Activated T-cell treated with anti-CD3 and anti-CD28 coated beads, Interleukin-2, amount 50 U/mL, for 72 hours (primary cell): ENCODE measurements around the gene ATP5F1E. TPM values are rescaled to one million over a fixed set of nuclear protein-coding genes. Genes with fewer than 3 reads are reported as not detected.

Experiments used
- ATAC-seq, 2 donors: fragments of 150-1000 bp; cut with Tn5 transposase; replicated peaks in 1 of 2; 2 replicates each; pipeline ENCODE4 v1.10.0; 2021; ENCODE audit warnings: moderate library complexity in 2 of 2, mild to moderate bottlenecking in 1 of 2
- DNase-seq, 2 donors: peaks; one replicate each; pipeline ENCODE4 v3.0.0; 2021 to 2022; ENCODE audit warnings: mixed read lengths in 1 of 2
- H3K27ac Mint-ChIP-seq: one replicate; pipeline ENCODE4 v1.8.0; 2022; ENCODE audit warnings: mild to moderate bottlenecking, moderate library complexity, mixed read lengths
- H3K27me3 Mint-ChIP-seq: one replicate; pipeline ENCODE4 v1.8.0; 2022; ENCODE audit warnings: low read depth, mixed read lengths
- H3K36me3 Mint-ChIP-seq, 2 donors: one replicate each; pipeline ENCODE4 v1.8.0; 2022; ENCODE audit warnings: mixed read lengths in 2 of 2, mild to moderate bottlenecking in 1 of 2; ENCODE audit not compliant: insufficient read depth in 2 of 2
- H3K4me1 Mint-ChIP-seq: one replicate; pipeline ENCODE4 v1.8.0; 2022; ENCODE audit warnings: low read depth, mixed read lengths
- H3K4me3 Mint-ChIP-seq, 2 donors: one replicate each; pipeline ENCODE4 v1.8.0; 2022; ENCODE audit warnings: mild to moderate bottlenecking in 2 of 2, mixed read lengths in 2 of 2, moderate library complexity in 2 of 2
- H3K9me3 Mint-ChIP-seq, 2 donors: one replicate each; pipeline ENCODE4 v1.8.0; 2022; ENCODE audit warnings: mixed read lengths in 2 of 2
- total RNA-seq, 2 donors: library from RNA; stranded (reverse); gene quantifications; one replicate each; pipeline ENCODE4 v1.2.3, GENCODE V29; 2022

Gene ATP5F1E
- 10 to 100 TPM; 55.7 to 56.4 TPM for total RNA-seq

GRCh38 chr20:59032023-59032712 is at the start of gene ATP5F1E:
ATP5F1E (minus strand) TSS chr20:59032335; CDS start chr20:59032251, 84 bp downstream.
- peak within 1 kb of the TSS; percentile 93 for H3K27ac Mint-ChIP-seq
- peaks cover 13 to 58% of the 10 kb centered on the region in 2 donors for H3K36me3 Mint-ChIP-seq
- H3K4me3 Mint-ChIP-seq = peak within 1 kb of the TSS; percentile 94 to 96
- no peaks in the 10 kb centered on the region for H3K27me3 Mint-ChIP-seq
- H3K4me1 Mint-ChIP-seq = peaks cover 80% of the 10 kb centered on the region
- ATAC-seq (peak; percentile 97), DNase-seq (peak; percentile 97 to 99)
- H3K9me3 Mint-ChIP-seq = no peaks in the 10 kb centered on the region

- H3K4me3 Mint-ChIP-seq = no peak overlapping the region
- H3K9me3 Mint-ChIP-seq = no peaks in the 10 kb centered on the region
- DNase-seq (no peak), ATAC-seq (no peak)
- no peak overlapping the region for H3K27ac Mint-ChIP-seq
- peaks cover 45% of the 10 kb centered on the region for H3K27me3 Mint-ChIP-seq
- H3K36me3 Mint-ChIP-seq = no peaks in the 10 kb centered on the region
- H3K4me1 Mint-ChIP-seq = peaks cover 28% of the 10 kb centered on the region
These were observed 48.9 kb upstream of the ATP5F1E start for GRCh38 chr20:59081036-59081435.

GRCh38 chr20:59078231-59078630 is 46.1 kb upstream of the ATP5F1E start:
- no peak overlapping the region for H3K4me3 Mint-ChIP-seq
- no peak overlapping the region for H3K27ac Mint-ChIP-seq
- H3K27me3 Mint-ChIP-seq = peaks cover 54% of the 10 kb centered on the region
- DNase-seq = no peak
- H3K4me1 Mint-ChIP-seq = peaks cover 56% of the 10 kb centered on the region
- peak; percentile 67 to 70 for ATAC-seq
- H3K36me3 Mint-ChIP-seq = no peaks in the 10 kb centered on the region
- no peaks in the 10 kb centered on the region for H3K9me3 Mint-ChIP-seq

GRCh38 chr20:59077705-59078104 is 45.6 kb upstream of the ATP5F1E start:
- no peak for DNase-seq
- Mint-ChIP-seq H3K27ac (peak overlapping the region; percentile 65), H3K9me3 (no peaks in the 10 kb centered on the region), H3K36me3 (no peaks in the 10 kb centered on the region), H3K4me3 (peak overlapping the region; percentile 2 to 63), H3K4me1 (peaks cover 59% of the 10 kb centered on the region), H3K27me3 (peaks cover 55% of the 10 kb centered on the region)
- ATAC-seq = no peak

GRCh38 chr20:59075934-59076508 is 43.9 kb upstream of the ATP5F1E start:
- Mint-ChIP-seq H3K4me3 (peak overlapping the region in 1 of 2 donors; percentile 21), H3K9me3 (no peaks in the 10 kb centered on the region), H3K27ac (no peak overlapping the region)

GRCh38 chr20:59074456-59074855 is 42.3 kb upstream of the ATP5F1E start:
- Mint-ChIP-seq H3K9me3 (no peaks in the 10 kb centered on the region), H3K4me3 (peak overlapping the region; percentile 12 to 79), H3K4me1 (peaks cover 69% of the 10 kb centered on the region), H3K27me3 (peaks cover 57% of the 10 kb centered on the region), H3K36me3 (no peaks in the 10 kb centered on the region), H3K27ac (no peak overlapping the region)
- ATAC-seq (peak; percentile 74 to 80), DNase-seq (peak; percentile 8 to 20)

More at GRCh38 chr20:59075934-59076508, 43.9 kb upstream of the ATP5F1E start:
- no peaks in the 10 kb centered on the region for H3K36me3 Mint-ChIP-seq
- DNase-seq = no peak
- peaks cover 60% of the 10 kb centered on the region for H3K27me3 Mint-ChIP-seq
- peak; percentile 40 to 49 for ATAC-seq
- peaks cover 65% of the 10 kb centered on the region for H3K4me1 Mint-ChIP-seq

GRCh38 chr20:59073582-59073981 is 41.4 kb upstream of the ATP5F1E start:
- H3K4me1 Mint-ChIP-seq = peaks cover 67% of the 10 kb centered on the region
- DNase-seq = no peak
- no peak overlapping the region for H3K27ac Mint-ChIP-seq
- H3K27me3 Mint-ChIP-seq = peaks cover 59% of the 10 kb centered on the region
- H3K4me3 Mint-ChIP-seq = no peak overlapping the region
- no peaks in the 10 kb centered on the region for H3K9me3 Mint-ChIP-seq
- no peaks in the 10 kb centered on the region for H3K36me3 Mint-ChIP-seq
- no peak for ATAC-seq

GRCh38 chr20:59071216-59071615 is 39.1 kb upstream of the ATP5F1E start:
- no peaks in the 10 kb centered on the region for H3K9me3 Mint-ChIP-seq
- H3K4me3 Mint-ChIP-seq = no peak overlapping the region
- DNase-seq = no peak
- no peak overlapping the region for H3K27ac Mint-ChIP-seq
- H3K27me3 Mint-ChIP-seq = peaks cover 53% of the 10 kb centered on the region
- no peaks in the 10 kb centered on the region for H3K36me3 Mint-ChIP-seq
- peaks cover 43% of the 10 kb centered on the region for H3K4me1 Mint-ChIP-seq
- no peak for ATAC-seq

- ATAC-seq = no peak
- Mint-ChIP-seq H3K9me3 (no peaks in the 10 kb centered on the region), H3K36me3 (no peaks in the 10 kb centered on the region), H3K27ac (no peak overlapping the region), H3K27me3 (peaks cover 38% of the 10 kb centered on the region), H3K4me1 (peaks cover 21% of the 10 kb centered on the region), H3K4me3 (no peak overlapping the region)
- DNase-seq = no peak
These were observed 36.9 kb upstream of the ATP5F1E start for GRCh38 chr20:59069026-59069425.

- DNase-seq (no peak), ATAC-seq (no peak)
- no peaks in the 10 kb centered on the region for H3K9me3 Mint-ChIP-seq
- H3K27me3 Mint-ChIP-seq = peaks cover 38% of the 10 kb centered on the region
- H3K36me3 Mint-ChIP-seq = no peaks in the 10 kb centered on the region
- no peak overlapping the region for H3K4me3 Mint-ChIP-seq
- H3K4me1 Mint-ChIP-seq = peaks cover 16% of the 10 kb centered on the region
- no peak overlapping the region for H3K27ac Mint-ChIP-seq
These were observed 36.4 kb upstream of the ATP5F1E start for GRCh38 chr20:59068534-59068933.

- ATAC-seq (no peak), DNase-seq (no peak)
- Mint-ChIP-seq H3K9me3 (no peaks in the 10 kb centered on the region), H3K4me3 (no peak overlapping the region), H3K27ac (no peak overlapping the region), H3K36me3 (no peaks in the 10 kb centered on the region), H3K4me1 (no peaks in the 10 kb centered on the region), H3K27me3 (peaks cover 12% of the 10 kb centered on the region)
These were observed 32.1 kb upstream of the ATP5F1E start for GRCh38 chr20:59064214-59064722.

GRCh38 chr20:59063358-59064213 is 31.5 kb upstream of the ATP5F1E start:
- Mint-ChIP-seq H3K4me3 (no peak overlapping the region), H3K4me1 (no peaks in the 10 kb centered on the region), H3K27ac (no peak overlapping the region), H3K36me3 (no peaks in the 10 kb centered on the region), H3K9me3 (no peaks in the 10 kb centered on the region), H3K27me3 (peaks cover 12% of the 10 kb centered on the region)
- no peak for ATAC-seq
- no peak for DNase-seq

GRCh38 chr20:59062081-59062480 is 29.9 kb upstream of the ATP5F1E start:
- H3K27me3 Mint-ChIP-seq = peaks cover 5% of the 10 kb centered on the region
- H3K9me3 Mint-ChIP-seq = no peaks in the 10 kb centered on the region
- DNase-seq (no peak), ATAC-seq (no peak)
- no peaks in the 10 kb centered on the region for H3K4me1 Mint-ChIP-seq
- H3K4me3 Mint-ChIP-seq = no peak overlapping the region
- no peaks in the 10 kb centered on the region for H3K36me3 Mint-ChIP-seq
- no peak overlapping the region for H3K27ac Mint-ChIP-seq
